Hepatocyte (in vitro differentiated cells): ENCODE results near the gene TRIM7. TPM values are rescaled to one million over a fixed set of nuclear protein-coding genes. Genes with fewer than 3 reads are reported as not detected.

Experiments
- DNase-seq: peaks from one replicate; pipeline ENCODE4 v3.0.0-alpha.2; 2016; ENCODE audit warnings: low spot score
- H2AFZ ChIP-seq: fragments of 200-600 bp; sonication (generic); 2 replicates; pipeline ENCODE4 v1.6.0; 2016; ENCODE audit warnings: antibody characterized with exemption, mild to moderate bottlenecking
- H3K27ac ChIP-seq: fragments of 200-600 bp; sonication (generic); 2 replicates; pipeline ENCODE4 v1.5.1; 2016; ENCODE audit warnings: mild to moderate bottlenecking
- H3K27me3 ChIP-seq: fragments of 200-600 bp; sonication (generic); 2 replicates; pipeline ENCODE4 v1.6.1; 2016
- H3K36me3 ChIP-seq: fragments of 200-600 bp; sonication (generic); replicated peaks from 2 replicates; pipeline ENCODE4 v1.5.1; 2016; ENCODE audit warnings: low read depth; ENCODE audit not compliant: insufficient read depth
- H3K4me1 ChIP-seq: fragments of 200-600 bp; sonication (generic); 2 replicates; pipeline ENCODE4 v1.5.1; 2016; ENCODE audit warnings: mild to moderate bottlenecking, moderate library complexity; ENCODE audit not compliant: insufficient read depth
- H3K4me2 ChIP-seq: fragments of 200-600 bp; sonication (generic); 2 replicates; pipeline ENCODE4 v1.6.0; 2016
- H3K4me3 ChIP-seq: fragments of 200-600 bp; sonication (generic); 2 replicates; pipeline ENCODE4 v1.5.1; 2016; ENCODE audit warnings: mild to moderate bottlenecking
- H3K79me2 ChIP-seq: fragments of 200-600 bp; sonication (generic); 2 replicates; pipeline ENCODE4 v1.6.0; 2017; ENCODE audit warnings: mild to moderate bottlenecking
- H3K9me2 ChIP-seq: fragments of 200-600 bp; sonication (generic); replicated peaks from 2 replicates; pipeline ENCODE4 v1.6.0; 2017; ENCODE audit warnings: mild to moderate bottlenecking; ENCODE audit not compliant: insufficient read depth
- H3K9me3 ChIP-seq: fragments of 200-600 bp; sonication (generic); 2 replicates; pipeline ENCODE4 v1.5.1; 2016; ENCODE audit warnings: low read depth, mild to moderate bottlenecking
- H4K20me1 ChIP-seq: fragments of 200-600 bp; sonication (generic); 2 replicates; pipeline ENCODE4 v1.6.0; 2016; ENCODE audit warnings: mild to moderate bottlenecking; ENCODE audit not compliant: insufficient read depth, poor library complexity, severe bottlenecking
- CTCF ChIP-seq: fragments of 200-600 bp; sonication (generic); IDR thresholded peaks from 2 replicates; pipeline ENCODE4 v1.5.1; 2016; ENCODE audit warnings: antibody characterized with exemption, mild to moderate bottlenecking; ENCODE audit not compliant: poor library complexity
- EZH2 ChIP-seq: fragments of 200-600 bp; sonication (generic); IDR thresholded peaks from 2 replicates; pipeline ENCODE4 v1.6.1; 2016; ENCODE audit warnings: antibody characterized with exemption, mild to moderate bottlenecking, borderline replicate concordance
- EZH2phosphoT487 ChIP-seq: fragments of 200-600 bp; sonication (generic); IDR thresholded peaks from one replicate; pipeline ENCODE4 v1.6.1; 2018; ENCODE audit warnings: antibody characterized with exemption, mild to moderate bottlenecking, low read depth, moderate library complexity; ENCODE audit not compliant: unreplicated experiment, severe bottlenecking
- WGBS: methylation state at CpG from one replicate; pipeline ENCODE4 v1.1.6; 2016; ENCODE audit warnings: low lambda C conversion rate; ENCODE audit errors: missing lambda C conversion rate; 5-methylcytosine and 5-hydroxymethylcytosine counted together
- microRNA-seq: library from miRNA; unstranded; fragments of <30 nt; microRNA quantifications from one replicate; pipeline ENCODE4, GENCODE V29; 2017
- polyA plus RNA-seq: library from polyadenylated mRNA; unstranded; fragments of >200 nt; fragmentation: Nextera tagmentation; extraction: Ambion mirVana; gene quantifications from 2 replicates; pipeline ENCODE4 v1.2.1, GENCODE V29; 2016
- small RNA-seq: library from RNA; depleted of rRNA; stranded (forward); fragments of <200 nt; gene quantifications from one replicate; pipeline ENCODE3, GENCODE V24; 2014
- total RNA-seq: library from RNA; depleted of rRNA; stranded (reverse); fragments of >200 nt; gene quantifications from 2 replicates; pipeline ENCODE4 v1.2.3, GENCODE V29; 2014

The TRIM7 gene
- total and polyA plus RNA-seq, 2 experiments from 2014 or later = 0.35 TPM; not detected in 1

DNA sequence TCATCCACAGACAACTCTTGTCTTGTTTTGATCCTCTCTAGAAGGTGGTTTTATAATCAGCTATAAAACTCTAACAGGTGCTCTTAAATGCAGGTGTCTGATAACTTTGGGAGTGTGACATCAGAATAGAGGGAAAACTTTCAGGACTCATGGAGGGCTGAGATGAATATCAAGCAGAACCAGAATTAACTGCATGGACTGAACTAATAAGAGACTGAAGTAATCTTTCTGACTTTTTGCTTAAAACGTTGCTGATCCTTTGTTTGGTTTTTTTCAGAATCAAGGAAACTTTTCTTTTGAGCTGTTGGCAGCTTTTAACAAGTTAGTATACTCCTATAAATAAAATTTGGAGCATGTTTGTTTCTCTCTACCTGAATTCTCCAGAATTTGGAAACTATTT is 59.9 kb downstream of the TRIM7 start:
- Histone ChIP-seq H3K4me3 (no peak overlapping the region), H3K4me2 (no peak overlapping the region), H3K4me1 (no peaks in the 10 kb centered on the region), H3K27me3 (no peaks in the 10 kb centered on the region), H3K9me3 (no peaks in the 10 kb centered on the region), H3K27ac (no peak overlapping the region), H3K36me3 (no peaks in the 10 kb centered on the region), H2AFZ (no peak overlapping the region), H3K9me2 (no peaks in the 10 kb centered on the region), H4K20me1 (no peaks in the 10 kb centered on the region), H3K79me2 (no peaks in the 10 kb centered on the region)
- DNase-seq = no peak
- 61% methylated on average over 1 of the region's 1 CpG for WGBS
- no peak for TF ChIP-seq EZH2
- no peak for TF ChIP-seq CTCF
- TF ChIP-seq EZH2phosphoT487 = no peak

Small RNA genes within 50 kb of the gene (microRNA-seq; reads per million reads assigned to microRNA genes)
- gene MIR4638 = 3.1 reads per million

Small RNA genes within 50 kb of the gene (small RNA-seq; reads per million reads assigned to genes)
- gene MIR4638 (not detected), gene SNORD95 (not detected), gene SNORD96A (not detected)

Other genes with a start within 250 kb of the TRIM7 start
- gene BTNL3, start 216.3 kb downstream of the TRIM7 start, total RNA-seq = 25.9 and 31.3 TPM in 2 replicates
- 15.9 and 21.2 TPM in 2 replicates for gene BTNL3, start 216.3 kb downstream of the TRIM7 start, polyA plus RNA-seq
- gene BTNL9, start 164.9 kb downstream of the TRIM7 start, total RNA-seq = 0.27 and 1.0 TPM in 2 replicates
- 0.11 and 1.4 TPM in 2 replicates for gene BTNL9, start 164.9 kb downstream of the TRIM7 start, polyA plus RNA-seq
- not detected in 2 replicates for gene OR2V1, start 74.0 kb downstream of the TRIM7 start, total RNA-seq
- not detected in 2 replicates for gene OR2V1, start 74.0 kb downstream of the TRIM7 start, polyA plus RNA-seq
- not detected in 2 replicates for gene OR2V2, start 57.6 kb downstream of the TRIM7 start, total RNA-seq
- gene OR2V2, start 57.6 kb downstream of the TRIM7 start, polyA plus RNA-seq = not detected in 2 replicates
- 11.9 and 14.9 TPM in 2 replicates for gene TRIM41, start 18.1 kb upstream of the TRIM7 start, total RNA-seq
- gene TRIM41, start 18.1 kb upstream of the TRIM7 start, polyA plus RNA-seq = 1.7 and 2.0 TPM in 2 replicates
- 2,199 and 2,553 TPM in 2 replicates for gene RACK1, start 38.7 kb upstream of the TRIM7 start, total RNA-seq
- gene RACK1, start 38.7 kb upstream of the TRIM7 start, polyA plus RNA-seq = 680 TPM in 2 replicates
- gene TRIM52, start 55.9 kb upstream of the TRIM7 start, total RNA-seq = 6.1 and 13.2 TPM in 2 replicates
- gene TRIM52, start 55.9 kb upstream of the TRIM7 start, polyA plus RNA-seq = 6.5 and 9.9 TPM in 2 replicates
- 0.56 TPM in 1 of 2 replicates, not detected in the other for gene OR4F3, start 162.1 kb upstream of the TRIM7 start, total RNA-seq
- not detected in 2 replicates for gene OR4F3, start 162.1 kb upstream of the TRIM7 start, polyA plus RNA-seq